WTC11 (cell line): ENCODE data around the gene MOGAT1. TPM values are rescaled to one million over a fixed set of nuclear protein-coding genes. Genes with fewer than 3 reads are reported as not detected.

Source experiments
- ATAC-seq: fragments of 200-7000 bp; cut with Tn5 transposase; 2 replicates; pipeline ENCODE4 v1.10.0; 2021; ENCODE audit warnings: mild to moderate bottlenecking, moderate library complexity
- CTCF ChIA-PET: fragments of 300-600 bp; sonication (Branson Sonifier 250); formaldehyde crosslinking; loops from one replicate; lab custom pipeline; 2021; ENCODE audit warnings: antibody characterized with exemption; lab: Charles Lee
- POLR2A ChIA-PET: fragments of 350-600 bp; sonication (Branson Sonifier 250); formaldehyde crosslinking; loops from one replicate; lab custom pipeline; 2021; ENCODE audit warnings: antibody characterized with exemption; lab: Charles Lee
- DNase-seq: peaks from one replicate; pipeline ENCODE4 v3.0.0; 2021; ENCODE audit warnings: low spot score
- H3K27ac Mint-ChIP-seq: 2 replicates; pipeline ENCODE4 v1.8.0; 2021; ENCODE audit warnings: mixed read lengths
- H3K27me3 Mint-ChIP-seq: 2 replicates; pipeline ENCODE4 v1.8.0; 2021; ENCODE audit warnings: low read depth, mild to moderate bottlenecking, moderate library complexity, mixed read lengths
- H3K36me3 Mint-ChIP-seq: 2 replicates; pipeline ENCODE4 v1.8.0; 2021; ENCODE audit warnings: mixed read lengths
- H3K4me1 Mint-ChIP-seq: 2 replicates; pipeline ENCODE4 v1.8.0; 2022; ENCODE audit warnings: mixed read lengths
- H3K4me3 Mint-ChIP-seq: 2 replicates; pipeline ENCODE4 v1.8.0; 2021; ENCODE audit warnings: mild to moderate bottlenecking, moderate library complexity, mixed read lengths
- H3K9me3 Mint-ChIP-seq: 2 replicates; pipeline ENCODE4 v1.8.0; 2021; ENCODE audit warnings: mixed read lengths
- CDX4 ChIP-seq: fragments of 250-450 bp; sonication (Bioruptor Pico); IDR thresholded peaks from 2 replicates; pipeline ENCODE4 v1.9.0; 2021; ENCODE audit warnings: moderate library complexity, mild to moderate bottlenecking, inconsistent platforms, borderline replicate concordance
- E2F1 ChIP-seq: sonication (generic); formaldehyde crosslinking; IDR thresholded peaks from 2 replicates; pipeline ENCODE4 v1.8.0; 2022; ENCODE audit warnings: mild to moderate bottlenecking, missing genetic modification reagents
- FOXK1 ChIP-seq: sonication (generic); formaldehyde crosslinking; IDR thresholded peaks from 2 replicates; pipeline ENCODE4 v1.8.0; 2022; ENCODE audit warnings: mild to moderate bottlenecking, moderate library complexity, missing genetic modification reagents
- GTF2I ChIP-seq: fragments of 250-450 bp; sonication (Bioruptor Pico); conservative IDR thresholded peaks from 2 replicates; pipeline ENCODE4 v1.4.0; 2021; ENCODE audit warnings: mild to moderate bottlenecking
- MLX ChIP-seq: sonication (generic); formaldehyde crosslinking; IDR thresholded peaks from 2 replicates; pipeline ENCODE4 v1.8.1; 2023; ENCODE audit warnings: mild to moderate bottlenecking, missing genetic modification reagents, moderate library complexity
- NFE2L1 ChIP-seq: sonication (generic); formaldehyde crosslinking; IDR thresholded peaks from 2 replicates; pipeline ENCODE4 v1.8.1; 2023; ENCODE audit warnings: missing genetic modification reagents
- NR1H2 ChIP-seq: sonication (generic); formaldehyde crosslinking; IDR thresholded peaks from 2 replicates; pipeline ENCODE4 v1.9.0; 2021; ENCODE audit warnings: mild to moderate bottlenecking, moderate library complexity, missing genetic modification reagents
- OVOL2 ChIP-seq: fragments of 250-450 bp; sonication (Bioruptor Pico); IDR thresholded peaks from 2 replicates; pipeline ENCODE4 v1.9.0; 2021; ENCODE audit warnings: mild to moderate bottlenecking, borderline replicate concordance
- PRRX2 ChIP-seq: fragments of 250-450 bp; sonication (Bioruptor Pico); IDR thresholded peaks from 2 replicates; pipeline ENCODE4 v1.8.0; 2021; ENCODE audit warnings: mild to moderate bottlenecking
- USF1 ChIP-seq: sonication (generic); formaldehyde crosslinking; IDR thresholded peaks from 2 replicates; pipeline ENCODE4 v1.8.0; 2022; ENCODE audit warnings: mild to moderate bottlenecking, missing genetic modification reagents
- ZNF138 ChIP-seq: sonication (generic); formaldehyde crosslinking; conservative IDR thresholded peaks from 2 replicates; pipeline ENCODE4 v1.8.1; 2022; ENCODE audit warnings: mild to moderate bottlenecking, moderate library complexity, missing genetic modification reagents
- ZNF317 ChIP-seq: sonication (generic); formaldehyde crosslinking; IDR thresholded peaks from 2 replicates; pipeline ENCODE4 v1.8.1; 2023; ENCODE audit warnings: low read depth, mild to moderate bottlenecking, moderate library complexity, missing genetic modification reagents, borderline replicate concordance
- ZNF416 ChIP-seq: fragments of 250-450 bp; sonication (Bioruptor Pico); IDR thresholded peaks from 2 replicates; pipeline ENCODE4 v1.9.0; 2021; ENCODE audit warnings: mild to moderate bottlenecking, inconsistent platforms
- ZNF423 ChIP-seq: fragments of 250-450 bp; sonication (Bioruptor Pico); IDR thresholded peaks from 2 replicates; pipeline ENCODE4 v2.1.2; 2022; ENCODE audit warnings: mild to moderate bottlenecking, moderate library complexity
- ZSCAN18 ChIP-seq: fragments of 250-450 bp; sonication (Bioruptor Pico); IDR thresholded peaks from 2 replicates; pipeline ENCODE4 v2.1.2; 2022; ENCODE audit warnings: mild to moderate bottlenecking, moderate library complexity
- total RNA-seq: library from RNA; stranded (reverse); gene quantifications from 3 replicates; pipeline ENCODE4 v1.2.3, GENCODE V29; 2021
- TF ChIP-seq, protein P1 (sequence below): sonication (generic); formaldehyde crosslinking; IDR thresholded peaks from 2 replicates; pipeline ENCODE4 v1.8.1; 2022; ENCODE audit warnings: low read depth, missing genetic modification reagents, borderline replicate concordance
- TF ChIP-seq, protein P2 (sequence below): fragments of 200-600 bp; IDR thresholded peaks from 2 replicates; pipeline ENCODE4 v1.8.0; 2022; ENCODE audit warnings: antibody characterized with exemption
- TF ChIP-seq, protein P3 (sequence below): sonication (generic); formaldehyde crosslinking; IDR thresholded peaks from 2 replicates; pipeline ENCODE4 v1.8.1; 2023; ENCODE audit warnings: mild to moderate bottlenecking, missing genetic modification reagents, moderate library complexity
- TF ChIP-seq, protein P4 (sequence below): sonication (generic); formaldehyde crosslinking; IDR thresholded peaks from 2 replicates; pipeline ENCODE4 v1.8.1; 2023; ENCODE audit warnings: mild to moderate bottlenecking, missing genetic modification reagents
- TF ChIP-seq, protein P5 (sequence below): sonication (generic); formaldehyde crosslinking; IDR thresholded peaks from 2 replicates; pipeline ENCODE4 v1.8.1; 2022; ENCODE audit warnings: mild to moderate bottlenecking, moderate library complexity, missing genetic modification reagents
- TF ChIP-seq, protein P6 (sequence below): sonication (generic); formaldehyde crosslinking; IDR thresholded peaks from 2 replicates; pipeline ENCODE4 v1.8.0; 2023; ENCODE audit warnings: missing genetic modification reagents

Gene MOGAT1
- total RNA-seq, 1 experiment from 2014 or later: 0.72 TPM

GRCh38 chr2:222649801-222650200 is 21.7 kb upstream of the MOGAT1 start (continued):
- TF ChIP-seq, protein P1, sequence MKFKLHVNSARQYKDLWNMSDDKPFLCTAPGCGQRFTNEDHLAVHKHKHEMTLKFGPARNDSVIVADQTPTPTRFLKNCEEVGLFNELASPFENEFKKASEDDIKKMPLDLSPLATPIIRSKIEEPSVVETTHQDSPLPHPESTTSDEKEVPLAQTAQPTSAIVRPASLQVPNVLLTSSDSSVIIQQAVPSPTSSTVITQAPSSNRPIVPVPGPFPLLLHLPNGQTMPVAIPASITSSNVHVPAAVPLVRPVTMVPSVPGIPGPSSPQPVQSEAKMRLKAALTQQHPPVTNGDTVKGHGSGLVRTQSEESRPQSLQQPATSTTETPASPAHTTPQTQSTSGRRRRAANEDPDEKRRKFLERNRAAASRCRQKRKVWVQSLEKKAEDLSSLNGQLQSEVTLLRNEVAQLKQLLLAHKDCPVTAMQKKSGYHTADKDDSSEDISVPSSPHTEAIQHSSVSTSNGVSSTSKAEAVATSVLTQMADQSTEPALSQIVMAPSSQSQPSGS (CRISPR knock-in tag): no peak
- no peak for TF ChIP-seq FOXK1 (CRISPR knock-in tag)
- no peak for TF ChIP-seq OVOL2 (CRISPR knock-in tag)
- TF ChIP-seq, protein P2, sequence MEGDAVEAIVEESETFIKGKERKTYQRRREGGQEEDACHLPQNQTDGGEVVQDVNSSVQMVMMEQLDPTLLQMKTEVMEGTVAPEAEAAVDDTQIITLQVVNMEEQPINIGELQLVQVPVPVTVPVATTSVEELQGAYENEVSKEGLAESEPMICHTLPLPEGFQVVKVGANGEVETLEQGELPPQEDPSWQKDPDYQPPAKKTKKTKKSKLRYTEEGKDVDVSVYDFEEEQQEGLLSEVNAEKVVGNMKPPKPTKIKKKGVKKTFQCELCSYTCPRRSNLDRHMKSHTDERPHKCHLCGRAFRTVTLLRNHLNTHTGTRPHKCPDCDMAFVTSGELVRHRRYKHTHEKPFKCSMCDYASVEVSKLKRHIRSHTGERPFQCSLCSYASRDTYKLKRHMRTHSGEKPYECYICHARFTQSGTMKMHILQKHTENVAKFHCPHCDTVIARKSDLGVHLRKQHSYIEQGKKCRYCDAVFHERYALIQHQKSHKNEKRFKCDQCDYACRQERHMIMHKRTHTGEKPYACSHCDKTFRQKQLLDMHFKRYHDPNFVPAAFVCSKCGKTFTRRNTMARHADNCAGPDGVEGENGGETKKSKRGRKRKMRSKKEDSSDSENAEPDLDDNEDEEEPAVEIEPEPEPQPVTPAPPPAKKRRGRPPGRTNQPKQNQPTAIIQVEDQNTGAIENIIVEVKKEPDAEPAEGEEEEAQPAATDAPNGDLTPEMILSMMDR: no peak
- no peak for TF ChIP-seq ZNF423 (CRISPR knock-in tag)

GRCh38 chr2:222651718-222652418 is 19.6 kb upstream of the MOGAT1 start:
- ATAC-seq (no peak), DNase-seq (no peak)
- ChIA-PET CTCF (no interaction called here), POLR2A (no interaction called here)
- Mint-ChIP-seq H3K27ac (no peak overlapping the region), H3K9me3 (no peaks in the 10 kb centered on the region), H3K4me3 (no peak overlapping the region), H3K4me1 (peaks cover 14% of the 10 kb centered on the region), H3K36me3 (peaks cover 16% of the 10 kb centered on the region), H3K27me3 (no peaks in the 10 kb centered on the region)
- TF ChIP-seq, protein P3, sequence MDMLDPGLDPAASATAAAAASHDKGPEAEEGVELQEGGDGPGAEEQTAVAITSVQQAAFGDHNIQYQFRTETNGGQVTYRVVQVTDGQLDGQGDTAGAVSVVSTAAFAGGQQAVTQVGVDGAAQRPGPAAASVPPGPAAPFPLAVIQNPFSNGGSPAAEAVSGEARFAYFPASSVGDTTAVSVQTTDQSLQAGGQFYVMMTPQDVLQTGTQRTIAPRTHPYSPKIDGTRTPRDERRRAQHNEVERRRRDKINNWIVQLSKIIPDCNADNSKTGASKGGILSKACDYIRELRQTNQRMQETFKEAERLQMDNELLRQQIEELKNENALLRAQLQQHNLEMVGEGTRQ (CRISPR knock-in tag): no peak
- TF ChIP-seq ZNF317 (CRISPR knock-in tag): no peak
- TF ChIP-seq NFE2L1 (CRISPR knock-in tag): no peak
- TF ChIP-seq, protein P4, sequence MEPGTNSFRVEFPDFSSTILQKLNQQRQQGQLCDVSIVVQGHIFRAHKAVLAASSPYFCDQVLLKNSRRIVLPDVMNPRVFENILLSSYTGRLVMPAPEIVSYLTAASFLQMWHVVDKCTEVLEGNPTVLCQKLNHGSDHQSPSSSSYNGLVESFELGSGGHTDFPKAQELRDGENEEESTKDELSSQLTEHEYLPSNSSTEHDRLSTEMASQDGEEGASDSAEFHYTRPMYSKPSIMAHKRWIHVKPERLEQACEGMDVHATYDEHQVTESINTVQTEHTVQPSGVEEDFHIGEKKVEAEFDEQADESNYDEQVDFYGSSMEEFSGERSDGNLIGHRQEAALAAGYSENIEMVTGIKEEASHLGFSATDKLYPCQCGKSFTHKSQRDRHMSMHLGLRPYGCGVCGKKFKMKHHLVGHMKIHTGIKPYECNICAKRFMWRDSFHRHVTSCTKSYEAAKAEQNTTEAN: no peak
- no peak for TF ChIP-seq E2F1
- TF ChIP-seq, protein P5, sequence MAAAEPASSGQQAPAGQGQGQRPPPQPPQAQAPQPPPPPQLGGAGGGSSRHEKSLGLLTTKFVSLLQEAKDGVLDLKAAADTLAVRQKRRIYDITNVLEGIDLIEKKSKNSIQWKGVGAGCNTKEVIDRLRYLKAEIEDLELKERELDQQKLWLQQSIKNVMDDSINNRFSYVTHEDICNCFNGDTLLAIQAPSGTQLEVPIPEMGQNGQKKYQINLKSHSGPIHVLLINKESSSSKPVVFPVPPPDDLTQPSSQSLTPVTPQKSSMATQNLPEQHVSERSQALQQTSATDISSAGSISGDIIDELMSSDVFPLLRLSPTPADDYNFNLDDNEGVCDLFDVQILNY (CRISPR knock-in tag): no peak
- no peak for TF ChIP-seq NR1H2 (CRISPR knock-in tag)
- TF ChIP-seq ZNF138: no peak
- TF ChIP-seq, protein P2: no peak
- TF ChIP-seq GTF2I (CRISPR knock-in tag): no peak
- TF ChIP-seq PRRX2: no peak
- TF ChIP-seq ZSCAN18: no peak
- TF ChIP-seq MLX (CRISPR knock-in tag): no peak
- TF ChIP-seq USF1 (CRISPR knock-in tag): no peak
- TF ChIP-seq CDX4 (CRISPR knock-in tag): no peak
- TF ChIP-seq ZNF416 (CRISPR knock-in tag): no peak
- TF ChIP-seq, protein P6, sequence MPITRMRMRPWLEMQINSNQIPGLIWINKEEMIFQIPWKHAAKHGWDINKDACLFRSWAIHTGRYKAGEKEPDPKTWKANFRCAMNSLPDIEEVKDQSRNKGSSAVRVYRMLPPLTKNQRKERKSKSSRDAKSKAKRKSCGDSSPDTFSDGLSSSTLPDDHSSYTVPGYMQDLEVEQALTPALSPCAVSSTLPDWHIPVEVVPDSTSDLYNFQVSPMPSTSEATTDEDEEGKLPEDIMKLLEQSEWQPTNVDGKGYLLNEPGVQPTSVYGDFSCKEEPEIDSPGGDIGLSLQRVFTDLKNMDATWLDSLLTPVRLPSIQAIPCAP: no peak
